Adrenal gland (tissue), 5 donors: Measurements from ENCODE around the gene FGF3.

ENCODE experiments used
- POLR2A ChIP-seq, 2 donors: fragments of 450-650 bp; IDR thresholded peaks; one replicate each; pipeline ENCODE4 v1.6.1; 2017; ENCODE audit warnings: antibody characterized with exemption in 2 of 2, mild to moderate bottlenecking in 2 of 2, moderate library complexity in 1 of 2
- TF ChIP-seq, protein P1 (sequence below), 6 experiments: fragments of 450-650 bp in 4 of 6; fragments of 200-600 bp in 2 of 6; sonication (generic) in 1 of 6; IDR thresholded peaks; 1 replicate in 5 of 6; 2 replicates in 1 of 6; pipeline versions ENCODE4 v1.5.1 to v1.8.0; 2016 to 2021; ENCODE audit warnings: antibody characterized with exemption in 6 of 6, mild to moderate bottlenecking in 2 of 6, moderate library complexity in 1 of 6
- donor health status: DM: no; HTN: no; CAD: no.

DNA sequence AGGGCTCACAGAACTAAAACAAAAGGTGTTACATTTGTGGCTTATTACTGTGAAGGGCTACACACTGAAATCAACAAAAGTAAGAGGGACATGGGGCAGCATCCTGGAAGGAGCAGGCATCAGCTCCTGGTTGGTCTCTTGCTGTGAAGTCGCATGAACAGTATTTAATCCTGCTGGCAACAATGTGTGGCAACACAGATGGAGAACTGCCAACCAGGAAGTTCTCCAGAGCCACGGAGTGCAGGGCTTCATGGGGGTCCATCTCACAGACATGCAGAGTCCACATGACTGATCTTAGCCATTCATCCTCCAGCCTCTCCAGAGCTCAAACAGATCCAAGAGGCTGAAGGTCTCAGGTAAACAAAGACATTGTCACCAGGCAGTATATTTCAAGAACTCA, 32.8 kb upstream of the FGF3 start:
- TF ChIP-seq, protein P1, sequence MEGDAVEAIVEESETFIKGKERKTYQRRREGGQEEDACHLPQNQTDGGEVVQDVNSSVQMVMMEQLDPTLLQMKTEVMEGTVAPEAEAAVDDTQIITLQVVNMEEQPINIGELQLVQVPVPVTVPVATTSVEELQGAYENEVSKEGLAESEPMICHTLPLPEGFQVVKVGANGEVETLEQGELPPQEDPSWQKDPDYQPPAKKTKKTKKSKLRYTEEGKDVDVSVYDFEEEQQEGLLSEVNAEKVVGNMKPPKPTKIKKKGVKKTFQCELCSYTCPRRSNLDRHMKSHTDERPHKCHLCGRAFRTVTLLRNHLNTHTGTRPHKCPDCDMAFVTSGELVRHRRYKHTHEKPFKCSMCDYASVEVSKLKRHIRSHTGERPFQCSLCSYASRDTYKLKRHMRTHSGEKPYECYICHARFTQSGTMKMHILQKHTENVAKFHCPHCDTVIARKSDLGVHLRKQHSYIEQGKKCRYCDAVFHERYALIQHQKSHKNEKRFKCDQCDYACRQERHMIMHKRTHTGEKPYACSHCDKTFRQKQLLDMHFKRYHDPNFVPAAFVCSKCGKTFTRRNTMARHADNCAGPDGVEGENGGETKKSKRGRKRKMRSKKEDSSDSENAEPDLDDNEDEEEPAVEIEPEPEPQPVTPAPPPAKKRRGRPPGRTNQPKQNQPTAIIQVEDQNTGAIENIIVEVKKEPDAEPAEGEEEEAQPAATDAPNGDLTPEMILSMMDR (IDR thresholded peaks at IDR 0.05) = no peak
- TF ChIP-seq POLR2A (IDR thresholded peaks at IDR 0.05) = no peak
